Nephron (organoid): ENCODE measurements around the gene GLRB.

Experiments used
- H3K27ac Mint-ChIP-seq, 3 experiments: 2 replicates each; pipeline ENCODE4 v1.8.0; 2020; ENCODE audit warnings: mixed read lengths in 3 of 3, mild to moderate bottlenecking in 2 of 3, moderate library complexity in 1 of 3
- H3K27me3 Mint-ChIP-seq: 2 replicates; pipeline ENCODE4 v1.8.0; 2021; ENCODE audit warnings: low read depth, mild to moderate bottlenecking, moderate library complexity, mixed read lengths
- H3K36me3 Mint-ChIP-seq: 2 replicates; pipeline ENCODE4 v1.8.0; 2020; ENCODE audit warnings: low read depth, mixed read lengths
- H3K4me1 Mint-ChIP-seq: 2 replicates; pipeline ENCODE4 v1.8.0; 2020; ENCODE audit warnings: mixed read lengths
- H3K4me3 Mint-ChIP-seq, 3 experiments: 2 replicates each; pipeline ENCODE4 v1.8.0; 2020; ENCODE audit warnings: mild to moderate bottlenecking in 3 of 3, mixed read lengths in 3 of 3, moderate library complexity in 2 of 3
- H3K9me3 Mint-ChIP-seq: 2 replicates; pipeline ENCODE4 v1.8.0; 2020; ENCODE audit warnings: mixed read lengths
- CTCF ChIP-seq, 3 experiments: fragments of 200-600 bp; sonication (generic); IDR thresholded peaks; one replicate each; pipeline ENCODE4 v1.5.0; 2021; ENCODE audit warnings: antibody characterized with exemption in 3 of 3; ENCODE audit not compliant: unreplicated experiment in 3 of 3

Gene GLRB

GRCh38 chr4:157204634-157205244, 128.8 kb downstream of the GLRB start:
- H3K9me3 Mint-ChIP-seq: no peaks in the 10 kb centered on the region
- H3K36me3 Mint-ChIP-seq: no peaks in the 10 kb centered on the region
- H3K27ac Mint-ChIP-seq: no peak overlapping the region
- peak; percentile 4 to 39 (median 25) for TF ChIP-seq CTCF (IDR thresholded peaks at IDR 0.05; ENCODE audit: unreplicated experiment in 3 of 3)
- H3K27me3 Mint-ChIP-seq: no peaks in the 10 kb centered on the region
- H3K4me1 Mint-ChIP-seq: no peaks in the 10 kb centered on the region
- H3K4me3 Mint-ChIP-seq: no peak overlapping the region

GRCh38 chr4:157217708-157218107, 141.8 kb downstream of the GLRB start:
- H3K4me1 Mint-ChIP-seq: peaks cover 16% of the 10 kb centered on the region

GRCh38 chr4:157219711-157220370, 143.9 kb downstream of the GLRB start:
- TF ChIP-seq CTCF (IDR thresholded peaks at IDR 0.05; ENCODE audit: unreplicated experiment in 3 of 3): no peak
- Mint-ChIP-seq H3K27me3 (peaks cover 64% of the 10 kb centered on the region), H3K9me3 (no peaks in the 10 kb centered on the region), H3K27ac (no peak overlapping the region), H3K4me1 (peaks cover 23% of the 10 kb centered on the region), H3K36me3 (no peaks in the 10 kb centered on the region), H3K4me3 (peak overlapping the region; percentile 55 to 88 (median 71))

More at GRCh38 chr4:157217708-157218107, 141.8 kb downstream of the GLRB start:
- peaks cover 47% of the 10 kb centered on the region for H3K27me3 Mint-ChIP-seq
- H3K9me3 Mint-ChIP-seq: no peaks in the 10 kb centered on the region
- no peak overlapping the region for H3K4me3 Mint-ChIP-seq
- no peak overlapping the region for H3K27ac Mint-ChIP-seq
- peak; percentile 58 to 69 (median 59) for TF ChIP-seq CTCF (IDR thresholded peaks at IDR 0.05; ENCODE audit: unreplicated experiment in 3 of 3)
- H3K36me3 Mint-ChIP-seq: no peaks in the 10 kb centered on the region

GRCh38 chr4:157220371-157220881, 144.5 kb downstream of the GLRB start, which contains the start of gene GRIA2:
GRIA2 (plus strand) TSS chr4:157220728; CDS start chr4:157221043, 315 bp downstream.
- H3K9me3 Mint-ChIP-seq: no peaks in the 10 kb centered on the region
- H3K4me3 Mint-ChIP-seq: peak within 1 kb of the TSS; percentile 88 to 93 (median 93)
- H3K36me3 Mint-ChIP-seq: no peaks in the 10 kb centered on the region
- H3K4me1 Mint-ChIP-seq: peaks cover 23% of the 10 kb centered on the region
- peak within 1 kb of the TSS in 2 of 3 experiments; percentile 35 to 51 for H3K27ac Mint-ChIP-seq
- no peak for TF ChIP-seq CTCF (IDR thresholded peaks at IDR 0.05; ENCODE audit: unreplicated experiment in 3 of 3)
- peaks cover 68% of the 10 kb centered on the region for H3K27me3 Mint-ChIP-seq

- Mint-ChIP-seq H3K4me3 (peak overlapping the region; percentile 88 to 93 (median 93)), H3K9me3 (no peaks in the 10 kb centered on the region), H3K36me3 (no peaks in the 10 kb centered on the region), H3K27me3 (peaks cover 64% of the 10 kb centered on the region), H3K4me1 (peaks cover 23% of the 10 kb centered on the region), H3K27ac (peak overlapping the region in 2 of 3 experiments; percentile 1 to 30)
- no peak for TF ChIP-seq CTCF (IDR thresholded peaks at IDR 0.05; ENCODE audit: unreplicated experiment in 3 of 3)
These were observed 145.5 kb downstream of the GLRB start for GRCh38 chr4:157221426-157221894.
